Activated T-helper 1 cell treated with Interleukin-2 at 50 U/mL for 16 hours (primary cell): ENCODE results near the gene PCDHGA1.
"Not testable (repeated sequence)": the region's sequence is repeated elsewhere in the genome, so short reads cannot be mapped to it uniquely, and the experiment has no call there.

Experiments used
- DNase-seq: peaks from one replicate; pipeline ENCODE4 v3.0.0-alpha.2; 2020; ENCODE audit warnings: low read depth

Gene PCDHGA1

DNA sequence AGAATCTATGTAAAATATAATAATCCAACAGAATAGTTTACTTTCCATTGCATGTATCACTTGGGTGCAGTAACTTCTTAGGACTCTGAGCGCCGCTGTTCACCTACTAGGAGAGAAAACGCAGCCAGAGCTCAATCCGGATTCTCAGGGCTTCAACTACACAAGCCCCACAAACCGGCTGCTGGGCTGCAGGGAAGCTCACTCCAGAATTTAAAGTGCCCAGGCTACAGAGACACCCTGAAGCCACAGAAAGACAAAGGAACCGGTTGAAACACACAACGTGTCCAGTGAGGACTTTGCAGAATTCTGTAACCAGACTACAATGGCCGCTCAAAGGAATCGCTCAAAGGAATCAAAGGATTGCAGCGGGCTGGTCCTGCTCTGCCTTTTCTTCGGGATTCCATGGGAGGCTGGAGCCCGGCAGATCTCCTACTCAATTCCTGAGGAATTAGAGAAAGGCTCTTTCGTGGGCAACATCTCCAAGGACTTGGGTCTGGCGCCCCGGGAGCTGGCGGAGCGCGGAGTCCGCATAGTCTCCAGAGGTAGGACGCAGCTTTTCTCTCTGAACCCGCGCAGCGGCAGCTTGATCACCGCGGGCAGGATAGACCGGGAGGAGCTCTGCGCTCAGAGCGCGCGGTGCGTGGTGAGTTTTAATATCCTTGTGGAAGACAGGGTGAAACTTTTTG is 82.7 kb downstream of the PCDHGA1 start, which contains the start of gene PCDHGA10:
Gene PCDHGA10 (plus strand): TSS at position 134 of the 686 bp plus-strand sequence. CDS start 189 bp downstream, at position 323.
- peak; percentile 21 for DNase-seq

DNA sequence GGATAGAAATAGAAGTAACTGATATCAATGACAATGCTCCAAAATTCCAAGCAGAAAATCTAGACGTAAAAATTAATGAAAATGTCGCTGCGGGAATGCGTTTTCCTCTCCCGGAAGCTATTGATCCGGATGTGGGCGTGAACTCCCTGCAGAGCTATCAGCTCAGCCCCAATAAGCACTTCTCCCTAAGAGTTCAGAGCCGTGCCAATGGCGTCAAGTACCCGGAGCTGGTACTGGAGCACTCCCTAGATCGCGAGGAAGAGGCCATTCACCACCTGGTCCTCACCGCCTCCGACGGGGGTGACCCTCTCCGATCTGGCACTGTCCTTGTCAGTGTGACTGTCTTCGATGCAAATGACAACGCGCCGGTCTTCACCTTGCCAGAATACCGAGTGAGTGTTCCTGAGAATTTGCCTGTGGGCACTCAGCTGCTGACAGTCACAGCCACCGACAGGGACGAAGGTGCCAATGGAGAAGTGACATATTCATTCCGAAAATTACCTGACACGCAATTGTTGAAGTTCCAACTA is 83.3 kb downstream of the PCDHGA1 start:
- no peak for DNase-seq

DNA sequence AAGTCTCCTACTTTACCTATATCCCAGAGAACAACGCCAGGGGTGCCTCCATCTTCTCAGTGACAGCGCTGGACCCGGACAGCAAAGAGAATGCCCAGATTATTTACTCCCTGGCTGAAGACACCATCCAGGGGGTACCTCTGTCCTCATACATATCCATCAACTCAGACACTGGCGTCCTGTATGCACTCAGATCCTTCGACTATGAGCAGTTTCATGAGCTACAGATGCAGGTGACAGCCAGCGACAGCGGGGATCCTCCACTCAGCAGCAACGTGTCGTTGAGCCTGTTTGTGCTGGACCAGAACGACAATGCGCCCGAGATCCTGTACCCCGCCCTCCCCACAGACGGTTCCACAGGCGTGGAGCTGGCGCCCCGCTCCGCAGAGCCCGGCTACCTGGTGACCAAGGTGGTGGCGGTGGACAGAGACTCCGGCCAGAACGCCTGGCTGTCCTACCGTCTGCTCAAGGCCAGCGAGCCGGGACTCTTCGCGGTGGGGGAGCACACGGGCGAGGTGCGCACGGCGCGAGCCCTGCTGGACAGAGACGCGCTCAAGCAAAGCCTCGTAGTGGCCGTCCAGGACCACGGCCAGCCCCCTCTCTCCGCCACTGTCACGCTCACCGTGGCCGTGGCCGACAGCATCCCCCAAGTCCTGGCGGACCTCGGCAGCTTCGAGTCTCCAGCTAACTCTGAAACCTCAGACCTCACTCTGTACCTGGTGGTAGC is 84.4 kb downstream of the PCDHGA1 start:
- DNase-seq = not testable (repeated sequence)

DNA sequence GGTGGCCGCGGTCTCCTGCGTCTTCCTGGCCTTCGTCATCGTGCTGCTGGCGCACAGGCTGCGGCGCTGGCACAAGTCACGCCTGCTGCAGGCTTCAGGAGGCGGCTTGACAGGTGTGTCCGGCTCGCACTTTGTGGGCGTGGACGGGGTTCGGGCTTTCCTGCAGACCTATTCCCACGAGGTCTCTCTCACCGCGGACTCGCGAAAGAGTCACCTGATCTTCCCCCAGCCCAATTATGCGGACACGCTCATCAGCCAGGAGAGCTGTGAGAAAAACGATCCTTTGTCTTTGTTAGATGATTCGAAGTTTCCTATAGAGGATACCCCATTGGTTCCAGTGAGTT is 84.9 kb downstream of the PCDHGA1 start:
- DNase-seq = not testable (repeated sequence)

DNA sequence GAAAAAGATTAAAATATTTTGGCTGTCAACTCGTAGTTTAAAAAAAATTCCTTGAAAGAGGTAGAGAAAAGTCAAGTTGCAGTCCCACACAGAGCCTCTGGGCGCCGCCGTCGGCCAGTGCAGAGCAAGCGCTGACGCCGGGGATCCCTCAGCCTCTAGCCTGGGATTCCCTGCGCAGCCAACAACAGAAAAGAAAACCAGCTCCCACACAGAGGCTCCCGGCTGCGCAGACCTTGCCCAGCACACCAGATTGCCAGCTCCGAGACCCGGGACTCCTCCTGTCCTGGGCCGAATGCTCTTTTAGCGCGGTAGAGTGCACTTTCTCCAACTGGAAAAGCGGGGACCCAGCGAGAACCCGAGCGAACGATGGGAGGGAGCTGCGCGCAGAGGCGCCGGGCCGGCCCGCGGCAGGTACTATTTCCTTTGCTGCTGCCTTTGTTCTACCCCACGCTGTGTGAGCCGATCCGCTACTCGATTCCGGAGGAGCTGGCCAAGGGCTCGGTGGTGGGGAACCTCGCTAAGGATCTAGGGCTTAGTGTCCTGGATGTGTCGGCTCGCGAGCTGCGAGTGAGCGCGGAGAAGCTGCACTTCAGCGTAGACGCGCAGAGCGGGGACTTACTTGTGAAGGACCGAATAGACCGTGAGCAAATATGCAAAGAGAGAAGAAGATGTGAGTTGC is 87.3 kb downstream of the PCDHGA1 start, which contains the start of gene PCDHGB7:
Gene PCDHGB7 (plus strand): TSS at position 184 of the 679 bp plus-strand sequence. CDS start 183 bp downstream, at position 367.
- DNase-seq = not testable (repeated sequence)

DNA sequence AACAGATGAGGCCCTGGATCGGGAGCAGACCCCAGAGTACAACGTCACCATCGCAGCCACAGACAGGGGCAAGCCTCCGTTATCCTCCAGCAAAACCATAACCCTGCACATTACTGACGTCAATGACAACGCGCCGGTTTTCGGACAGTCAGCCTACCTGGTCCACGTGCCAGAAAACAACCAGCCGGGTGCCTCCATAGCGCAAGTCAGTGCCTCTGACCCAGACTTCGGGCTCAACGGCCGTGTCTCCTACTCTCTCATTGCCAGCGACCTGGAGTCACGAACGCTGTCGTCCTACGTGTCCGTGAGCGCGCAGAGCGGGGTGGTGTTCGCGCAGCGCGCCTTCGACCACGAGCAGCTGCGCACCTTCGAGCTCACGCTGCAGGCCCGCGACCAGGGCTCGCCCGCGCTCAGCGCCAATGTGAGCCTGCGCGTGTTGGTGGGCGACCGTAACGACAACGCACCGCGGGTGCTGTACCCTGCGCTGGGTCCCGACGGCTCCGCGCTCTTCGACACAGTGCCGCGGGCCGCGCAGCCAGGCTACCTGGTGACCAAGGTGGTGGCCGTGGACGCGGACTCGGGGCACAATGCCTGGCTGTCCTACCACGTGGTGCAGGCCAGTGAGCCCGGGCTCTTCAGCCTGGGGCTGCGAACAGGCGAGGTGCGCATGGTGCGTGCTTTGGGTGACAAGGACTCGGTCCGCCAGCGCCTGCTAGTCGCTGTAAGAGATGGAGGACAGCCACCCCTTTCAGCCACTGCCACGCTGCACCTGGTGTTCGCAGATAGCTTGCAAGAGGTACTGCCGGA is 89.0 kb downstream of the PCDHGA1 start:
- no peak for DNase-seq

GRCh38 chr5:141420855-141421488 is 90.7 kb downstream of the PCDHGA1 start, which contains the start of gene PCDHGA11:
PCDHGA11 (plus strand) TSS chr5:141421051; CDS start chr5:141421228, 177 bp downstream.
- no peak for DNase-seq

GRCh38 chr5:141421489-141421855 is 91.2 kb downstream of the PCDHGA1 start:
- no peak for DNase-seq

- no peak for DNase-seq
Measured at GRCh38 chr5:141422742-141423291, 92.5 kb downstream of the PCDHGA1 start.

DNA sequence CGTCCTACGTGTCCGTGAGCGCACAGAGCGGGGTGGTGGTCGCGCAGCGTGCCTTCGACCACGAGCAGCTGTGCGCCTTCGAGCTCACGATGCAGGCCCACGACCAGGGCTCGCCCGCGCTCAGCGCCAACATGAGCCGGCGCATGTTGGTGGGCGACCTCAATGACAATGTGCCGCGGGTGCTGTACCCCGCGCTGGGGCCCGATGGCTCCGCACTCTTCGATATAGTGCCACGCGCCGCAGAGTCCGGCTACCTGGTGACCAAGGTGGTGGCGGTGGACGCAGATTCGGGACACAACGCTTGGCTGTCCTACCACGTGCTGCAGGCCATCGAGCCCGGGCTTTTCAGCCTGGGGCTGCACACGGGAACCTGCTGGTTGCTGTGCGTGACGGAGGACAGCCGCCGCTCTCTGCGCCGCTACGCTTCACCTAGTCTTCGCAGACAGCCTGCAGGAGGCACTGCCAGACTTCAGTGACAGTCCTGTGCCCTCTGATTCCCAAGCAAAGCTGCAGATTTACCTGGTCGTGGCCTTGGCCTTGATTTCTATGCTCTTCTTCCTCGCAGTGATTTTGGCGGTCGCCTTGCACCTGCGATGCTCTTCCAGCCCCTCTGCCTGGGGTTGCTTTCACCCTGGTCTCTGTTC is 97.6 kb downstream of the PCDHGA1 start:
- no peak for DNase-seq

- DNase-seq = no peak
Measured at GRCh38 chr5:141430332-141431113, 100.2 kb downstream of the PCDHGA1 start, which contains the start of gene PCDHGA12. PCDHGA12 (plus strand) TSS chr5:141430507; CDS start chr5:141430760, 253 bp downstream.

GRCh38 chr5:141431286-141431685 is 101.0 kb downstream of the PCDHGA1 start:
- DNase-seq = no peak

GRCh38 chr5:141432308-141432707 is 102.0 kb downstream of the PCDHGA1 start:
- DNase-seq = not testable (repeated sequence)

- DNase-seq = not testable (repeated sequence)
Measured at GRCh38 chr5:141432726-141433125, 102.4 kb downstream of the PCDHGA1 start.

DNA sequence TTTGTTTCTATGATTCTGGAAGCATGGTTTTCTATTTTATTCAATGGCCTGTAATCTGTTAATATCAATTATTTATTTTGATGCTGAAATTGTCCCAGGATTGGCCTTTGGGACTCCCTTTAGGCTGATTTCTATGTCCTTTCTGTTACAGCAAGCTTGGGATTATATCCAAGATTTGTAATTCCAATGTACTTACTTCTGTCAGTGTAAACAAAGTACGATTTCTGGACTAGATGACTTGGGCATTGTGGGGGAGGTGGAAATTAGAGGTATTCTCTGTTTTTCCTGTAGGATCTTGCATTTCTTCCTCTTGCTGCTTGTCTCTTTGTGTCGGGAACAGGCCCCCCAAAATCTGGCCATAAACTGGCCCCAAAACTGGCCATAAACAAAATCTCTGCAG is 103.7 kb downstream of the PCDHGA1 start:
- DNase-seq = no peak

- no peak for DNase-seq
Measured at GRCh38 chr5:141437221-141437620, 106.9 kb downstream of the PCDHGA1 start.

- DNase-seq = no peak
Measured at GRCh38 chr5:141439411-141440141, 109.3 kb downstream of the PCDHGA1 start.

DNA sequence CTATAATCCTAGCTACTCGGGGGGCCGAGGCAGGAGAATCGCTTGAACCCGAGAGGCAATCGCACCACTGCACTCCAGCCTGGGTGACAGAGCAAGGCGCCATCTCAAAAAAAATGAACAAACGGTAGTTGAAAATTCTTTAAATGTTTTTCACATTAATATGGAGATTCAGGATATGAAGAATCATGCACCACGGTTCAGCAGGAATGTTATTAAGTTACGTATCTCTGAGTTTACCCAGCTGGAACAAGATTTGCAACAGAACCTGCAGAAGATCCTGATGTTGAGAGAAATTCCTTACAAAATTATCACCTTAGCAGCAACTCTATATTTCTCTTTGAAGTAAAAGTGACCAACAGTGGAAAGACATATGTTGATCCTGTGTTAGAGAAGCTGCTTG is 110.0 kb downstream of the PCDHGA1 start:
- DNase-seq = no peak
